Left forelimb (tissue), 1 donor: Measurements from ENCODE around the gene VAT1.
"Not testable (repeated sequence)": the region's sequence is repeated elsewhere in the genome, so short reads cannot be mapped to it uniquely, and the experiment has no call there.

Experiments
- DNase-seq: peaks from one replicate; pipeline ENCODE4 v3.0.0-alpha.2; 2018; ENCODE audit warnings: low spot score

Gene VAT1

DNA sequence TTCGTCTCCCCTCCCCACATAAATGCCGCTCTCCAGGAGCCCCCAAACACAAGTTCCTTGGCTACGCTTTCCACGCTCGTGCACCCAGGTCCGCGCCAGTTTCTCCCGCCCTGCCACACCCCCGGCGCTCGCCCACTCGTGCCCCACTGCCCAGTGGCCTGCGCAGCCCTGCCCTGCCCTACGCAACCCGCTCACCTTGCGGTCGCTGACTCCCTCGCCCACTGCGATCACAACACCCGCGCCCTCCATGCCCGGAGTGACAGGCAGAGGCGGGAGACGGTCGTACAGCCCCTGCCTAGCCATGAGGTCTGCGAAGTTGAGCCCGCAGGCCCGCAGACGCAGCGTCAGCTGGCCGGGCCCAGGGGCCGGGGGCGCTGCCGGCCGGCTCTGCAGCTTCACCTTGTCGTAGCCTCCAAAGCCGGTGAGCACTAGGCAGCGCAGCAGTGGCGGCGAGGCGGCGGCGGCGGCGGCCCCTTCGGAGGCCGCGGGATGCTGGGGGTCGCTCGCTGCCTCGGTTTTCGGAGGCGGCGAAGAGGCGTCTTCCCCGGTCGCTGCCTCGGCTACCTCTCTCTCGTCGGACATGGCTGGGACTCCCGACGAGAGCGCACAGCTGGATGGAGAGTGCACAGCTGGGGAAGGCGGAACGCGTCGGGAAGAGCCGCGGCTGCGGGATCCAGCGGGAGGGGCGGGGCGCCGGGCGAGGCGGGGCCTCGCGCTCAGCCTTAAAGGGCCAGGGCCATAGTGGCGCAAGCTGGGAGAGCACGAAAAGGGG, at the start of gene VAT1:
Gene VAT1 (minus strand): TSS at position 645 of the 772 bp plus-strand sequence. CDS start 63 bp downstream, at position 582.
- DNase-seq = peak; percentile 89

DNA sequence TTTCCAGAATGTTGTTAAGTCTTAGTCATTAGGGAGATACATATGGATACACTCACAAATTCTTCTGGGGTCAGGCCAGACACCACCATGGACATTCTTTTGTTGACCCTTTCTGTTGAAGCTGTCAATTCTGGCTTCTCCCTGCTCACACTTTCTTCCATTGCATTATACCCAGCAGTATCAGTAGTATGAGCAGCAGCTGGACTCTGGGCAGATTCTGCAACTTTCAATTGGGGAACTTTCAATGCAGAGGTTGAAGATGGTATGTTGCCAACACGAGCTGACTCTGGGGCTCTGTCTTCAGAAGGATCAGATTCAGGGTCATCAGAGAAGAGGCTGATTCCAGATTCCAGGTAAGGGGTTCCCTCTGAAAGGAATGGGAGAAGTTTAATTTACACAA, 48.7 kb upstream of the VAT1 start:
- no peak for DNase-seq

DNA sequence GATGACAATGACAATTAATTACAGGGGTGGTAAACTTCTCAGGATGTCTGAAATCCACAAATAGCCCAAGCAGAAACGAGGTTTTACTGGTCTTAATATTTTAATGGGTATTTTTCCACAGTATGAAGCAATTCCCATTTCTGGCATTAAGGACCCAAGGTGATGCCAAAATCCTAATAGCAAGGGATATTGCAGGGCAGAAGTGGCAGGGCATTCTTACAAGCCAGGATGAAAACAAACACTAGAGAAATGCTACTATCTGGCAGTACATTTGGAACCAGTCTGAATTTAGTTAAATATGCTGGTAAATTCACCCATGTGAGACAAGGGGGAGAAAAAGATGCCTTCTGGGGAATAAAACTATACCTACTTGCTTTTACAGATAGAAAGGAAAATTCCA, 48.1 kb upstream of the VAT1 start:
- no peak for DNase-seq

DNA sequence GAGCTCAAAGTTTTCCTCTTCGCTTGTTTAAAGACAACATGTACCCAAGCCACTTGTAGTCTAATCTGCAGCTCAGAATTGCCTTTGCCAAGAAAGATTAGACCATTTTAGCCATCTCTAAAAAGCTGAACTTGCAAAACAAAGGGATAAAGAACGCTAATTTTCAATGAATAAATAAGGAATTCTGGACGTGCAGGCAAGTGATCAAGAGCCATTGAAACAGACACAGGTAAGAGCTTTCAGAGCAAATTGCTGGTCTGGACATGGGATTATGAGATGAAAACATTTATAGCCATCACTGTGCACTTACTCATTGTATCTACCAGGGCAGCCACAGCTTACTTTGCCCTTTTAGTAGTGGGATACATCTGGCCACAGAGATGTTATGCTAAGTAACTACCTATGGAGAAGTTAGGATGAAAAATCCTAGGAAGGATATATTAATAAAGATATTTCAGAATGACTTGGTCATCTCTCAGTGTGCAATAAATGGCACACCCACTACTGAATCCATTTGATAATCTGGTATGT, 47.2 kb upstream of the VAT1 start:
- no peak for DNase-seq

DNA sequence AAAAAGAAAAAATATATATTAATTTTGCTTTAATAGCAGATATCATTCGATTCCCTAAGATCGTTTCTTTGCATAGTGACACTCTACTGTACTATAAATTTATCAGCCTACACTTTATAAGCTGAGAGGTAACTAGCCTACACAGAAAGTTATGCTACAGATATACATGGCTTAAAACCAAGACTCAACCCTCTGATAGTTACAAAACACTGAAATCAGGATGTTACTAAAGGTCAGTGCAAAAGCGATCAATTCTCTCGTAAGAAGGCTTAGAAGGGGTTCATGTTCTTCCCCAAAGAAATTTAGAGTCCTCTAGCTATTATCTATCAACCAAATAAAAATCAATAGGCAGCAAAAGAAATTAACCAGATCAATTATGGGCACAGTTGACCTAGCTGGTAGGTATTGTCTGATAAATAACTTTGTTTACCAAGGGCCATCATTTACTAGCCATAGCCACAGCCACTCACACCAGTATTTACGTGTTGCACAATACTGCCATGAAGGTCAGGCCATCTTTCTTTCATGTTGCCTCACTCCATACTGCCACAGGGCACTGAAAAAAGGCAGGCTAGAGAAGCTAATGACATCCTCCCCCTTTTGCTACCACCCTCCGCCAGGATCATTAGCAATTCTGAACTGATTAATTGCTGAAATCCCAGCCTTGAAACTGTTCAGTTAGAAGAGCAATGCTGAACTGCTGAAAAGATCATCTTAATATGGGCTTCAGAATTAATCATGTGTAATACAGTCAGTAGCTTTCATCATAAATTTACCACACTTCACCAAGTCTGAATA, 46.6 kb upstream of the VAT1 start:
- DNase-seq = no peak

DNA sequence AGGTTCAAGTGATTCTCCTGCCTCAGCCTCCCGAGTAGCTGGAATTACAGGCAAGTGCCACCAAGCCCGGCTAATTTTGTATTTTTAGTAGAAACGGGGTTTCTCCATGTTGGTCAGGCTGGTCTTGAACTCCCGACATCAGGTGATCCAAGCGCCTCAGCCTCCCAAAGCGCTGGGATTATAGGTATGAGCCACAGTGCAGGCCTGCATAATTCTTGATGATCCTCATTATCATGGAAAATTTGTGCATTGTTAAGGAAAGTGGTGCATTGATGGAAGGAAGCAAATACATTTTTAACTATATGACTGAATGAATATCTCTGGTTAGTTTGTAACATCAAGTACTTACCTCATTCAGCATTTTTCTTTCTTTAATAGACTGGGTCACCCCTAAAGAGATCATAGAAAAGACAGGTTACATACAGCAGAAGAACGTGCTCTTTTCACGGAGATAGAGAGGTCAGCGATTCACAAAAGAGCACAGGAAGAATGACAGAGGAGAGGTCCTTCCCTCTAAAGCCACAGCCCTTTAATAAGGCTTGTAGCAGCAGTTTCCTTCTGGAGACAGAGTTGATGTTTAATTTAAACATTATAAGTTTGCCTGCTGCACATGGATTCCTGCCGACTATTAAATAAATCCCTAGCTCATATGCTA, 40.9 kb upstream of the VAT1 start:
- no peak for DNase-seq

DNA sequence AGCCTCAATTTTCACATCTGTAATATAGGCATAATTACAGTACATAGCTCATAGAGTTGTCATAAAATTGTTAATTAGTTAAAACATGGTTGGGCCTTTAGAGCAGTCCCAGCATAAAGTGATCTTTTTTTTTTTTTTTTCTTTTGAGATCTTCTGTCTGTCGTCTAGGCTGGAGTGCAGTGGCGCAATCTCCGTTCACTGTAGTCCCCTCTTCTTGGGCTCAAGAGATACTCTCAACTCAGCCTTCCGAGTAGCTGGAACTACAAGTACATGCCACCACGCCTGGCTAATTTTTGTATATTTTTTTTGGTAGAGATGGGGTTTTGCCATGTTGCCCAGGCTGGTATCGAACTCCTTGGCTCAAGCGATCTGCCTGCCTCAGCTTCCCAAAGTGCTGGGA, 33.9 kb upstream of the VAT1 start:
- DNase-seq = no peak

DNA sequence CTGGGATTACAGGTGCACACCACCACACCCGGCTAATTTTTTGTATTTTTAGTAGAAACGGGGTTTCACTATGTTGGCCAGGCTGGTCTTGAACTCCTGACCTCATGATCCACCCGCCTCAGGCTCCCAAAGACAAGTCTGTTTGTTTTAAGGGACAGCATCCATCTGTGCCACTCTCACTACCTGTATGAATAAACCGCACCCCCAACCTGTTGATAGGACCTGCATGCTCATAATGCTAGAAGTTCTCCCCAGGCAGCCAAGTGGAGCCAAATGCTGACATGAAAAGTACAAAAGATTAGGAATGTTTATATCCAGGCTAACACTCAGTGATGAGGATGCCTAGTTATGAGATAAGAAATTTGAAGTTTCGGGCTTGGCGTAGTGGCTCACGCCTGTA, 30.8 kb upstream of the VAT1 start:
- not testable (repeated sequence) for DNase-seq

DNA sequence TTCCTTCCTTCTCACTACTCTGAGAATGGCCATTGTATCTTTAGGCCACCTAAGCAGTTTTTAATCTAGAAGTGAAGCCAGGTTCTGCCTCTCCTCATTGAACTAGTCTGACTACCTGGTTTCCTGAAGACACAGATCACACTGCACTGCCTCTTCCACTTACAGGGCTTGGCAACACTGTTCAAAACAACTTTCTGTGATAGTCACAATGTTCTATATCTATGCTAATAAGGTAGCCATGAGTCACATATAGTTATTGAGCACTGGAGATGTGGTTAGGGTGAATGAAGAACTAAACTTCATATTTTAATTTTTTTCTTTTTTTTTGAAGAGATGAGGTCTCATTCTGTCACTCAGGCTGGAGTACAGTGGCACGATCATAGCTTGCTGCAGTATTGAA, 29.8 kb upstream of the VAT1 start:
- DNase-seq = no peak

DNA sequence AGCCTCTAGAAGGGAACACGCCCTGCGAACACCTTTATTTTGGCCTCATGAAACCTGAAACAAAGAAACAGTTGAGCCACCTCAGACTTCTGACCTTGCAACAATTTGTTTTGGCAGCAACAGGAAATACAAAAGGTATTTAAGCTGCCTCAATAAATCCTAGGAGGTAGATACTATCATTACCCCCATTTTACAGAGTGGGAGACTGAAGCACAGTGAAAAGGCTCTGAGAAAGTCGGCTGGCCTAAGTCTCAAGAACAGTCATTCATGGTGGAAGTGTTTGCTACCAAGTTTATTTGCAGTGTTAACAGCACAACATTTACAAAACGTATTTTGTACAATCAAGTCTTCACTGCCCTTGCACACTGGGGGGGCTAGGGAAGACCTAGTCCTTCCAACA, 21.8 kb upstream of the VAT1 start:
- DNase-seq = no peak

DNA sequence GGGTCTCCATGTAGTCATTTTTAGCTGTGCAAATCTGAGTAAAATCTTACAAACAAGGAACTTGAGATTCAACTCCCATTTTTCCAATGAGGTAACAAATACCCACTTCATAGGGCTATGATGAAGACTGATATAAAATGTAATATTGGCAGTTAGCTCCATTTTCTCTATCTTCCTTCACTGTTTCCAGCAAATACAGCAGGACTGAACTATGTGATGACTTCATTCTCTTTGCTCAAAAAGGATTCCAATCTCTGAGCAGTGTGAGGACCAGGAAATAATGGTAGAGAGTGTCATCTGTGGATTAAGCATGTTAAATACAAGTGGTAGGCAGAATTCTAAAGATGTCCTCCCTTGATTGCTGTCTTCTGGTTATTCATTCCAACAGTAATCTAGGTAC, 21.1 kb upstream of the VAT1 start:
- DNase-seq = no peak

DNA sequence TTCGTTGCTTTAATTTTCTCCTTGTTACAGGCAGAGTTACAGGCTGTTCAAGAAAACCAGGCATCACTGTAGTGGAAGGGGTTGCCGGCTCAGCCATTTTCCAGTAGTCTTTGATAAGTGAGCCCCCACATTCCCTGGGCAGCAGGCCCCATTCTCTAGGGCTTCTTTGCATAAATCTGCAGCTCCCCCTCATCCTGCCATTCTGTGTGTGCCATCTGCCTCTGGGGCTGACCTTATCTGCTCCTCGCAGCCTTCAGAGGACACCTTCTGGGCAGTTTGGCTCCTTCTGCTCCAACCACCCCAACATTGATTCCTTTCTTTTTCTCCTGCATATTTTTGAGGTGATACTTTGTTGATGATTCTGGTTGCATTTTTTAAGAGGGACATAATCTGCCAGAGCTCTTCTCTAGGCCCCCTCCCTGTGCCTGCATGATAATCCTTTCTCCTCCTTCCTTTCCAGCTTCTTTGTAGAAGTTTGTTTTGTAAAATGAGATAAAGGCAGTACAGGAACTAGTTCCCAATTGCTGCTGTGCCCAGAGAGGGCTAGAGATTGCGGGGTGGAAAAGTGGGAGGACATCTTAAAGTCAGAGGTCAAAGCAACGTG, 19.9 kb upstream of the VAT1 start:
- DNase-seq = no peak

DNA sequence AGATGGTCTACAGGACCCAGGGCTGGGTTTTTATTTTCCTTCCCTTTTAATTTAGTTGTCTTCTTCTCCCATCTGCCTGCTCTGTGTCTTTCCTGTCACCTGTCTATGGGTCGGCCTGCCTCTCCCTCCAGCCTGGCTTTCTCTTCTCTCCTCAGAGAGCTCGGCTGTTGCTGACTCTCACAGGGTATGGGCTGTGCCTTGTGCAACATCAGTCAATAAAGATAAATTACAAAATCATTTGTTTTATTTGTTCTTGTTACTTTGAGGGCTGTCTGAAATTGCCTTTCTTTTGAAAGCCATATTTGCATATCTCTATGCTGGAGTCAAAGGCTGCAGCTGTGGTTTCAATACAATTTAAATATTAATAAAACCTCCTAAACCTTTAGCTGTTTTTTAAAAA, 18.5 kb upstream of the VAT1 start:
- DNase-seq = no peak

DNA sequence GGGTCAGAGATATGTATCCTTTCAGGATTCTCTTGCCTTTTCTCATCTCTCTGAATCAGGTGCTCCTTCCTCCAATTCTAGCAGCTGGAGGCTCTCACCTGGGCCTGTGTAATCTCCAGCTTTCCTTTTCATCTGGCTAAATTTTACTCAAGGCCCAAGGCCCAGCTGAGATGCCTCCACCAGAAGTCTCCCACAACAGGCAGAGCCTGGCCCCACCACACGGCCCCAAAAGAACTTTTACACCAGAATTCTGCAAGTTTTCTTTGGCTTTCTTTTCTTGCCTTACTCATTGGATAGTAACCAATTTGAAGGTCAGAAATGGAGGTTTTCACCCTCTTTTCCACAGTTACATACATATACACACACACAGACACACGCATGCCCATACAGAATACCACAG, 17.5 kb upstream of the VAT1 start:
- no peak for DNase-seq

DNA sequence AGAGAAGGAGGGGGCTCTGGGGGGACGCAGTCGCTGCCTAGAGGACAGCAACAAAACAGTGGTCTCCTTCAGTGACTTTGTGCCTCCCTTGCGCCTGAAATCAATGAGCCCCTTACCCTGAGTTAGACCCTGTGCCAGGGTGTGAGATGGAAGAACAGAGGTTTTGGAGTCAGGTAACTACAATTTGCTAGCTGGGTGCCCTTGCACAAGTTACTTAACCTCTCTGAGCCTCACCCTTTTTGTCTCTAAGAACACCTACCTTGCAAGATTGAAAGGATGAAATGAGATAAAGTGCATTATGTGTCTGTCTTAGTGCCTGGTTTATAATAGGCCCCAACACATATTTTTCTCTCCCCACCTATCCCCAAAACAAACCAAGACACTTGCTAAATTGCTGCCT, 12.7 kb upstream of the VAT1 start:
- DNase-seq = no peak

DNA sequence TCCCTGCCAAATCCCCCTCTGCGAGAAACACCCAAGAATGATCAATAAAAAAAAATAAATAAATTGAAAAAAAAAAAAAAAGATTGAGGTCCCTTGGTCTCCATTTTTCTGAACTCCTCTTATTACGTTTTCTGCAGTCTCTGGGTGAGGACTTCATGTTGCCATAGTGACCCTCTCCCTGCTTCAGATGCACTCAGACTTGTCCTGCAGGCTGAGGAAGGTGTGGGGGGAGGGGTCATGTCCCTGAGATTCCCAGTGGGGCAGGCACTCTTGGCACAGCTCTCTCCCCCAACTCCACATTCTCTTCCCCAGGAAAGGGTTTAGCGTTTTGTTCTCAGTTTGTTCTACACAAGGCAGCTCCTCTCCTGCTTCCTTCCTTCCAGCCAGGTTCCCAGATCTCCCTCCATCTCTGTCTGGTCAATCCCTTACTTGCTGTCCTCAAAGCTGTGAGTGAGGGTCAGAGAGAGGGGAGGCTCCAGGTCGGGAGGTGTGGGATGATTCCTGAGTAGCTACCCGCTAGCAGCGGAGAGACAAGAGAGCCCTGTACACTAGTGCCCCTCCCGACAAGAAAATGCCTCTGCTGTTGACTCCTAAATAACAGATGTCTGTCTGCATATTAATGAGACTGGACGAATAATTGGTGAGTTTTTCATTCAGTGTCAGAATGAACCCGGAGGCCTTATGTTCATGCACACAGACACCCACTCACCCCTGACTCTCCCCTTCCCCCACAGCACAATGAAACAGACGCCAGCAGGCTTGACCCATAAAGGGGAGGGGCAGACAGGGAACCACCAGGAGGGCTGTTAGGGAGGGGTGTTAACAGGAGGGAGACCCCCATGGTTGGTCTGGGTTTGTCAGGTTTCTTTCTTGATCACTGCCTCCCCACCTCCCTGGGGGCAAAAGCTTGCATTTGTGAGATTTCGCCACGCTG, 12.0 kb upstream of the VAT1 start:
- DNase-seq = no peak

DNA sequence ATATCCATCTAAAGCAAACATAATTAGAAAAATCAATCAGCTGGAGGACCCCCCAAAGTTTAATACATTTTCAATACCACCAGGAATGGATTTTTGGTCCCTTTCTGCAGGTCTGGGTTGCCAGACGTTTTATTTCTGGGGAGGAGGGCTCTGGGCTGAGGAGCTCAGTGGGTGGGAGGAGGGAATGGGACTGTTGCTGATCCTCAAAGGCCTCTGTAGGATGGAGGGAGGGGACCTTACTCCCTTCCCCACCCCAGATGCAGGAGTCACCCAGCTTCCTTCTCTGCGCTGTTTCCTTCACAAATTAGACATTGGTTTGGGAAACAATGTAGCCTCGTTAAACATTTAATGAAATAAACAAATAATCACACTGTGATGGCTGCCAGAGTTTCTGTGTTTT, 9.5 kb upstream of the VAT1 start:
- no peak for DNase-seq

DNA sequence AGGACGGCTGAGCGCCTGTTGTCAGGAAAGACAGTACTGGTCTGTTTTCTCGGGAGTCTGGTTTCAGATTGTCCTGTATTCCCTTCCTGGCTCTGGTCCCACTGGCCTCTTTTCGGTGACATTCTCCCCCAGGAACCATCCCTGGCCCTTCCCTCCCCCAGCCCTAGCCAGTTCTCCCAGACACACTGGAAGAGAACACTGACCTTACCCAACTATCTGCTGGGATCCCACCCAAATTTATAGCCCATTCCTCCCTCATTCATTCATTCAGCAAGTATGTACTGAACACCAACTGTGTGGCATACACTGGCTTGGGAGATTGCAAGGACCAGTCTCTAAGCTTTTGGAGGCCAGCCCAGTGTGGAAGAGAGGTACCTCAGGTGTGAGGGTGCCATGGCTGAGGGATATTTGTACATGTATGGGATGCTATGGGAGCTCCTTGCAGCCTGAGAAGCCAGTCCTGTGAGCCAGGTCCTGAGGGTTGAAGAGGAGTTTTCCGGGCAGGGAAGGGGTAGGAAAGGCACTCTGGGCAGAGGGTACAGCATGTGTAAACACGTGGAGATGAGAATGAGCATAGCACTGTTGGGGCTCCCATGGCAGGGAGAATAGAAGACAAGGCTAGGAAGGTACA, 8.1 kb upstream of the VAT1 start:
- DNase-seq = no peak

DNA sequence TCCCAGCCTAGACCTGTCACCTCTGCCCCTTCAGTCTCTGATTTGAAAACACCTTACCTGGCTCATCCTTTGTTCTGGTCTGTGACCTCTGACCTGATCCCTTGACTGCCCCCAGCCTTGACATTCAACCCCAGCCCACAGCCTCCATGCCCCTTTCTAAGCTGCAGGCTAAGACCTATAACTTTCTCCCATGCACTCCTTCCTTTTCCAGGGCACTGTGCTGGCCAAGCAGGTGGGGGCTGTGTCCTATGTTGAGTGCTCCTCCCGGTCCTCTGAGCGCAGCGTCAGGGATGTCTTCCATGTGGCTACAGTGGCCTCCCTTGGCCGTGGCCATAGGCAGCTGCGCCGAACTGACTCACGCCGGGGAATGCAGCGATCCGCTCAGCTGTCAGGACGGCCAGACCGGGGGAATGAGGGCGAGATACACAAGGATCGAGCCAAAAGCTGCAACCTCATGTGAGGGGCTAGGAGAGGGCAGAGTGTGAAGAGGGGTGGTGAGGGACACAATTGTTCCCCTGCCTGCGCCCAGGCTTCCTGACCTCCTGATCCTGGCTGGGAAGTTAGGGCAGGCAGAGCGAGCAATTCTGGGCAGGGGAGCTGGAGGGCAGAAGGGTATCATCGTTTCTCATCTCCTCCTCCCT, 6.2 kb upstream of the VAT1 start:
- DNase-seq = no peak
